CD14-positive monocyte (primary cell): ENCODE data around the gene RHOV. TPM values are rescaled to one million over a fixed set of nuclear protein-coding genes. Genes with fewer than 3 reads are reported as not detected.

ENCODE experiments used
- DNase-seq, 3 donors: peaks; one replicate each; pipeline ENCODE4 v3.0.0-alpha.2; 2011 to 2022
- H2AFZ ChIP-seq: 2 replicates; pipeline ENCODE4 v1.6.0; 2012; ENCODE audit warnings: mild to moderate bottlenecking, low read depth, low read length, inconsistent platforms; ENCODE audit not compliant: insufficient read depth, poor library complexity, severe bottlenecking
- H3K27ac ChIP-seq, 2 donors: 1 replicate in 1 of 2; 2 replicates in 1 of 2; pipeline ENCODE4 v1.5.1; 2012 to 2013; ENCODE audit warnings: low read length in 2 of 2, control low read depth in 1 of 2, inconsistent platforms in 1 of 2, low read depth in 1 of 2, mild to moderate bottlenecking in 1 of 2
- H3K27me3 ChIP-seq, 2 donors: one replicate each; pipeline versions ENCODE4 v1.6.0 to v1.6.1; 2011 to 2013; ENCODE audit warnings: low read length in 2 of 2; ENCODE audit not compliant: control insufficient read depth in 2 of 2, insufficient read depth in 2 of 2
- H3K36me3 ChIP-seq, 2 donors: replicated peaks in 1 of 2; 1 replicate in 1 of 2; 2 replicates in 1 of 2; pipeline versions ENCODE4 v1.5.1 to v1.6.1; 2012 to 2013; ENCODE audit warnings: low read length in 2 of 2, control low read depth in 1 of 2, inconsistent platforms in 1 of 2, mild to moderate bottlenecking in 1 of 2; ENCODE audit not compliant: insufficient read depth in 2 of 2, control insufficient read depth in 1 of 2
- H3K4me1 ChIP-seq, 2 donors: 1 replicate in 1 of 2; 2 replicates in 1 of 2; pipeline versions ENCODE4 v1.5.1 to v1.6.1; 2012 to 2013; ENCODE audit warnings: low read length in 2 of 2, control low read depth in 1 of 2, inconsistent platforms in 1 of 2, mild to moderate bottlenecking in 1 of 2, moderate library complexity in 1 of 2; ENCODE audit not compliant: insufficient read depth in 2 of 2, control insufficient read depth in 1 of 2
- H3K4me2 ChIP-seq: replicated peaks from 2 replicates; pipeline ENCODE3; 2012; ENCODE audit warnings: low read length, moderate library complexity, mild to moderate bottlenecking; ENCODE audit not compliant: poor library complexity, severe bottlenecking; ENCODE audit errors: extremely low read depth
- H3K4me3 ChIP-seq, 3 experiments: fragments of 200-600 bp in 1 of 3; sonication (generic) in 1 of 3; replicated peaks in 1 of 3; 1 replicate in 2 of 3; 2 replicates in 1 of 3; pipeline ENCODE4 v1.5.1; 2011 to 2013; ENCODE audit warnings: low read length in 3 of 3, mild to moderate bottlenecking in 3 of 3, control low read depth in 2 of 3, low read depth in 2 of 3, inconsistent platforms in 1 of 3, moderate library complexity in 1 of 3
- H3K79me2 ChIP-seq: 2 replicates; pipeline ENCODE4 v1.6.0; 2012; ENCODE audit warnings: mild to moderate bottlenecking, control low read depth, inconsistent platforms, low read length, moderate library complexity; ENCODE audit not compliant: insufficient read depth
- H3K9ac ChIP-seq: 2 replicates; pipeline ENCODE4 v1.6.0; 2017; ENCODE audit warnings: low read length, mild to moderate bottlenecking; ENCODE audit not compliant: insufficient read depth, poor library complexity, severe bottlenecking
- H3K9me3 ChIP-seq, 2 donors: replicated peaks in 1 of 2; 1 replicate in 1 of 2; 2 replicates in 1 of 2; pipeline versions ENCODE4 v1.5.1 to v1.6.1; 2012 to 2013; ENCODE audit warnings: low read length in 2 of 2, control low read depth in 1 of 2; ENCODE audit not compliant: control insufficient read depth in 1 of 2, insufficient read depth in 1 of 2
- H4K20me1 ChIP-seq: 2 replicates; pipeline ENCODE4 v1.6.0; 2012; ENCODE audit warnings: mild to moderate bottlenecking, low read length, control low read depth, moderate library complexity; ENCODE audit not compliant: insufficient read depth
- H3K27ac Mint-ChIP-seq, 7 donors: one replicate each; pipeline ENCODE4 v1.8.0; 2020; ENCODE audit warnings: mild to moderate bottlenecking in 7 of 7, mixed read lengths in 7 of 7, moderate library complexity in 6 of 7, inconsistent platforms in 2 of 7
- H3K27me3 Mint-ChIP-seq, 3 donors: one replicate each; pipeline ENCODE4 v1.8.0; 2021 to 2022; ENCODE audit warnings: low read depth in 3 of 3, mild to moderate bottlenecking in 3 of 3, mixed read lengths in 3 of 3, moderate library complexity in 3 of 3, inconsistent platforms in 1 of 3
- H3K36me3 Mint-ChIP-seq, 2 donors: one replicate each; pipeline ENCODE4 v1.8.0; 2020; ENCODE audit warnings: mixed read lengths in 2 of 2, inconsistent platforms in 1 of 2, mild to moderate bottlenecking in 1 of 2
- H3K4me1 Mint-ChIP-seq: one replicate; pipeline ENCODE4 v1.8.0; 2020; ENCODE audit warnings: mild to moderate bottlenecking, mixed read lengths
- H3K4me3 Mint-ChIP-seq, 2 donors: one replicate each; pipeline ENCODE4 v1.8.0; 2020; ENCODE audit warnings: mild to moderate bottlenecking in 2 of 2, mixed read lengths in 2 of 2, moderate library complexity in 1 of 2
- H3K9me3 Mint-ChIP-seq, 7 donors: one replicate each; pipeline ENCODE4 v1.8.0; 2020 to 2022; ENCODE audit warnings: mixed read lengths in 7 of 7, mild to moderate bottlenecking in 6 of 7, moderate library complexity in 6 of 7, inconsistent platforms in 2 of 7
- CTCF ChIP-seq: fragments of 200-600 bp; IDR thresholded peaks from one replicate; pipeline ENCODE4 v1.8.0; 2022; ENCODE audit warnings: antibody characterized with exemption, mild to moderate bottlenecking
- WGBS: methylation state at CpG from one replicate; pipeline ENCODE4 v1.1.5; 2013; ENCODE audit warnings: missing lambda C conversion rate; ENCODE audit not compliant: insufficient coverage; 5-methylcytosine and 5-hydroxymethylcytosine counted together
- intact Hi-C, 2 donors: fragments of 100-400 bp; cut with micrococcal nuclease; formaldehyde crosslinking; loops; one replicate each; pipeline versions ENCODE4 v1.15.0 to v1.15.1; 2023
- polyA plus RNA-seq, 3 donors: library from polyadenylated mRNA; depleted of rRNA in 1 of 3; unstranded in 2 of 3; stranded (reverse) in 1 of 3; fragments of 300-500 nt in 2 of 3; fragments of >200 nt in 1 of 3; fragmentation: Illumina TruSeq in 2 of 3; gene quantifications; 1 replicate in 2 of 3; 2 replicates in 1 of 3; pipeline ENCODE4 v1.2.3, GENCODE V29; 2012 to 2021

The RHOV gene
- polyA plus RNA-seq, 3 donors = 0.08 TPM; not detected in 2

- no peak for TF ChIP-seq CTCF
- H3K27me3 ChIP-seq = peaks cover 5 to 10% of the 10 kb centered on the region in 2 donors
- H3K36me3 ChIP-seq = no peaks in the 10 kb centered on the region
- no CpG with 5 or more reads among the region's 1 CpG for WGBS
- peaks cover 5 to 7% of the 10 kb centered on the region in 2 donors for H3K4me1 ChIP-seq
- no peaks in the 10 kb centered on the region for H3K9me3 ChIP-seq
- no peak overlapping the region for H3K4me3 Mint-ChIP-seq
- H3K36me3 Mint-ChIP-seq = no peaks in the 10 kb centered on the region
- no peak overlapping the region for H3K27ac ChIP-seq
- H3K4me3 ChIP-seq = no peak overlapping the region
- DNase-seq = peak in 1 of 3 donors; percentile 80
- H2AFZ ChIP-seq = no peak overlapping the region
- intact Hi-C loops = no loop called here
- H3K9me3 Mint-ChIP-seq = peaks cover 0 to 6% (median 2%) of the 10 kb centered on the region in 7 donors
- H3K27ac Mint-ChIP-seq = no peak overlapping the region
- peaks cover 12 to 20% (median 14%) of the 10 kb centered on the region in 3 donors for H3K27me3 Mint-ChIP-seq
- H3K4me1 Mint-ChIP-seq = peaks cover 4% of the 10 kb centered on the region
- H4K20me1 ChIP-seq = no peaks in the 10 kb centered on the region
- no peaks in the 10 kb centered on the region for H3K79me2 ChIP-seq
- no peak overlapping the region for H3K4me2 ChIP-seq
- no peak overlapping the region for H3K9ac ChIP-seq
These were observed 4.8 kb upstream of the RHOV start for GRCh38 chr15:40878785-40879184.

- TF ChIP-seq CTCF = no peak
- H3K79me2 ChIP-seq = no peaks in the 10 kb centered on the region
- DNase-seq = no peak
These were observed 3.7 kb upstream of the RHOV start for GRCh38 chr15:40877694-40878093.

More at GRCh38 chr15:40877694-40878093, 3.7 kb upstream of the RHOV start:
- Mint-ChIP-seq H3K4me1 (peaks cover 11% of the 10 kb centered on the region), H3K27me3 (peaks cover 22 to 31% (median 24%) of the 10 kb centered on the region in 3 donors), H3K27ac (no peak overlapping the region), H3K4me3 (no peak overlapping the region), H3K9me3 (peaks cover 0 to 6% (median 1%) of the 10 kb centered on the region in 7 donors), H3K36me3 (no peaks in the 10 kb centered on the region)
- H2AFZ ChIP-seq = no peak overlapping the region
- intact Hi-C loops = no loop called here
- peaks cover 5 to 20% of the 10 kb centered on the region in 2 donors for H3K27me3 ChIP-seq
- H3K4me1 ChIP-seq = peaks cover 8 to 13% of the 10 kb centered on the region in 2 donors
- no CpG with 5 or more reads among the region's 2 CpGs for WGBS
- no peak overlapping the region for H3K9ac ChIP-seq
- H3K36me3 ChIP-seq = no peaks in the 10 kb centered on the region
- H3K9me3 ChIP-seq = no peaks in the 10 kb centered on the region
- no peak overlapping the region for H3K4me3 ChIP-seq
- H3K4me2 ChIP-seq = no peak overlapping the region
- H4K20me1 ChIP-seq = no peaks in the 10 kb centered on the region
- no peak overlapping the region for H3K27ac ChIP-seq
